GM19467 (cell line): ENCODE measurements around the gene CBLIF.
A peak's percentile ranks its signal among the peaks of the same experiment; 100 is the strongest.
"Not testable (repeated sequence)": the region's sequence is repeated elsewhere in the genome, so short reads cannot be mapped to it uniquely, and the experiment has no call there.

Experiments used
- ATAC-seq: cut with Tn5 transposase; IDR thresholded peaks from one replicate; pipeline ENCODE4 v1.9.1; 2021; ENCODE audit warnings: mild to moderate bottlenecking, moderate library complexity; ENCODE audit not compliant: unreplicated experiment

The CBLIF gene

DNA sequence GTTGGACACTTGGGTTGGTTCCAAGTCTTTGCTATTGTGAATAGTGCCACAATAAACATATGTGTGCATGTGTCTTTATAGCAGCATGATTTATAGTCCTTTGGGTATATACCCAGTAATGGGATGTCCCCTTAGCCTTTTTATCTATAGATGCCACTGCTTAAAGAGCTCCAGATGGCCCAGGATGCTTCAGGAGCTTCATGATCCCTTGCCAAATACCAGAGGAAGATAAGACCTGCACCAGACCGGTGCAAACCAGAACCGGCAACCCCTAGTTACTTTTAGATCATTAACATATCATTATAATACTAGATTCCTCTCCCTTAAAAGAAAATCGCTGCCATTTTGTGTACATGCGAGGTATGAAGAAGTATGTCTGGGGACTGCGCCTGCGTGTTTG lies 3.1 kb upstream of the CBLIF start:
- ATAC-seq, result not testable (repeated sequence)

GRCh38 chr11:59847626-59848025 lies 2.3 kb upstream of the CBLIF start:
- ATAC-seq, result no peak

DNA sequence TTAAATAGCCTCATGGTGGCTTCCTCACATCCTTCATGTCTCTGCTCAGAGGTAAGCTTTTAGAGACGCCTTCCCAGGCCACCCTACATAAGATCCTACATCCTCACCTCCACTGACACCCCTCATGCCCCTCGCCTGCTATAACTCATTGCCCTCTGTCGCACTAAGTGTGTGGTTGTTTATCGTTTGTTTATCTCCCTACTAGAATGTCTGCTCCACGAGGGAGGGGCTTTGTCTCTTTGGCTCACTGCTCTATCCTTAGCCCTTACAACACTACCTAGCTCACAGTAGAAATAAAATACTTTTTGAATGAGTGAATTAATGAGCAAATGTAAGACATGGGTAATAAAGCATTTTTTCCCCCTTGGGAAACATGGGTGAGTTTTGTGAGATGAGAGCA lies 1.3 kb upstream of the CBLIF start:
- ATAC-seq, result no peak

DNA sequence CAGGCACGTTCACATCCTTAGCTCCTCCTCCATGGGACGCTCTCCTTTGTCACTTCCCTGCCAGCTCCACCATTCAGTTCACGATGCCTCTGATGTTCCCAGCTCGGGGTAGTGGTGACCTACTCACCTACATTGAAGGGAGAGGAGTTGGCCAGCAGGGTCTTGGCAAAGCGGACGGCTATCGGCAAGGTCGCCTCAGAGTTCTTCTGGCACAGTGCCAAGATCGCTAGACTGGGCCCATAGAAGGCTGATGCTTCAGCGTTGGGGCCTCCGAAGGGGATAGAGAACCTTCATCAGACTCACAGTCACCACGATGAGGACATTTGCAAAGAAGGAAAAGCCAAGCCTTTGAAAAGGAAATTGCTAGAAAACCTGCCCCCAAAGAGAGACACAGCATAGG lies 3.0 kb downstream of the CBLIF start:
- ATAC-seq, result no peak

GRCh38 chr11:59841514-59841913 lies 3.8 kb downstream of the CBLIF start:
- peak; percentile 73 for ATAC-seq

- ATAC-seq, result no peak
Observed at GRCh38 chr11:59839615-59840014, 5.7 kb downstream of the CBLIF start.

DNA sequence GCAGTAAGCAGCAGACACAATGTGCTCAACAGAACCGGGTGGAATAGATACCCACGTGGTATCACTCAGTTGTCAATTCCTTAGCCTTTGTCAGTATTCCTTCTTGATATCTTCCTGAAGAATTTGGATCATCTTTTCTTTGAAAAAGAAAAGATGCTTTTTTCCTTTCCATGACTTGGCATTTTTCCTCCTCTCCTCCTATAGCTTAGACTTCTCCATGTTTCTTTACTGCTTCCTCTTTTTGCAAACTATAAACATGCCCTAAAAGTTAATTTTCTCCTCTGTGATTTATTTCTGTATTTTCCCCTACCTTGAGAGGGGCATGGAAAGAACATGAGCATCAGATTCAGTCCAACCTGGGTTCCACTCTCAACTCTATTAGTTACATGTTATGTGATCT lies 11.7 kb downstream of the CBLIF start:
- ATAC-seq, result no peak

DNA sequence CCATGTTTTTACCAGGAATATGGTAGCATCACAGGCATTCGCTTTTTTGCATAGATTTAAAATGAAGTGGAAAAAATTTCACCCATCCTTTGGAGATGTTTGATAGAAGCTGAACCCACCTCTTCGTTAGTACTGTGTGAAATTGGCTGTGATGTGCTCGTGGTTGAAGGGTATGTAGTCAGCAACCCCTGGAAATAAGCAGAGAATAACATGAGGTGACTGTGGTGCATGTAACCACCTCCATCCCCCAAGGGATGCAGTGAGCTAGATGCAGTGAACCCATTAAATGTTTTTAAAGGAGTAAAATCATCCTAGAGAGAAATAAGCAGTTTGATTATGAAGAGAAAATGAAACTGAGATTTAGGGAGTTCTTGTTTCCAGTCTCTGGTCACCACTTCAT lies 15.9 kb downstream of the CBLIF start:
- no peak for ATAC-seq

DNA sequence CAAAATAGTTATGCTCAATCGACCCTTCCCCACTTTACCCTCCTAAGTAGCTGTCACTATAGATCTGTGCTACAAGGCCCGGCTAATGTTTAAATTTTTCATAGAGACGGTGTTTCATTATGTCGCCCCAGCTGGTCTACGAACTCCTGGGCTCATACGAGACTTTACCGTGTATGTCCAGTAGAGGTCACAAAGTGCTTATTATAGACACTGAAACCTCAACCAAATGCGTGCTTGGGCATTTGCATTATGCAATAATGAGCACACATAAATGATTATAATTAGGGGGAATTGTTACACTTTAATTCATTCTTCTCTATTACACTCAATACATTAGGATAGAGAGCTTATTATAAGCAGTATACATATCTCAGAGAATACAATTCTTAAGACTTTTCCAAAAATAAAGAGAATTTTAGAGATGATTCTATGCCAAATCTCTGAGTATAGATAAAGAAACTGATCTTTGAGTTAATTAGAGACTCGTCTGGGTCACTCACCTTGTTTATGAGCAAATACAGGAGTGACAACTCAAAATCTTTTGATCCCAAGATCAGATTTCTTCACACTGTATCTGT lies 22.2 kb downstream of the CBLIF start:
- ATAC-seq, result peak; percentile 87

DNA sequence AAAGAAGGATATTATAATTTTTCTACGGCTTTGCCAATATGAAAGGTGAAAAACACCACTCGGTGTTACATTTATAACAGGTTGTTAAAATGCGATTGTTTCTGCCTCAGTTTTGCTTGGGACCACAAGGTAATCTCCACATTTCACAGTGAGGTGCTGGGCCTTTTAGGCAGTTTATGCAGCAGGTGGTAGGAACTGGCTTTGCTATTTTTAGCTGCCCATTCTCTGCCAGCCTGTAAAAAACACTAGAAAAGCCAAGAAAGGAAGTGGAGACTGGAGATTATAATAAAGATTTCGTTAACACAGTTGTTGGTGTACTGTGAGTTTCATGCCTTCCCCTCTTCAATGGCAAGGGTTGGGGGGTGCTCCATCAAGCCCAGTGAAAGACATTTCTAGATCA lies 26.7 kb downstream of the CBLIF start:
- ATAC-seq, result no peak

DNA sequence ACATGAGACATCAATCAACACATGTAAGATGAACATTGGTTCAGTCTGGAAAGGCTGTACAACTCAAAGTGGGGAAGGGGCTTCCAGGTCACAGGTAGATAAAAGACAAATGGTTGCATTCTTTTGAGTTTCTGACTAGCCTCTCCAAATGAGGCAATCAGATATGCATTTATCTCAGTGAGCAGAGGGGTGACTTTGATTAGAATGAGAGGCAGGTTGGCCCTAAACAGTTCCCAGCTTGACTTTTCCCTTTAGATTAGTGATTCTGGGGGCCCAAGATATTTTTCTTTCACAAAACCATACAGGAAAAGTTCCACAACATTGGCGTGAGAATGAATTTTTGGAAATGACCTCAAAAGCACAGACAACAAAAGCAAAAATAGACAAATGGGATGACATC lies 28.9 kb downstream of the CBLIF start:
- not testable (repeated sequence) for ATAC-seq

- ATAC-seq, result no peak
Observed at GRCh38 chr11:59815754-59816153, 29.5 kb downstream of the CBLIF start.

DNA sequence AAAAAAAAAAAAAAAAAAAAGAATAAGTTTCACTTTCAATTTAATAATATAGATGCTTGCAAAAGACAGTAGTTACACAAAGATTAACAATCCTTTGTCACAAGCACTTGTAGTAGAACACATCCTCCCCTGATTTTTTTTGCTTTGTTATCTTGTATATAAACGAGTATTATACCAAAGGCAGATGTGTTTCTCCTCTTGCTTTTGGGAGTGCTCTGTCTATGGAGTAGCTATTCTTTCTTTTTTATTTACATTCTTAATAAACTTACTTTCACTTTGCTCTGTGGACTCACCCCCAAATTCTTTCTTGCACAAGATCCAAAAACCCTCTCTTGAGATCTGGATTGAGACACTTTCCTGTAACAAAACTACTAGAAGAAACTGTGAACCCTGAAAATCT lies 31.3 kb downstream of the CBLIF start:
- no peak for ATAC-seq

- ATAC-seq, result no peak
Observed at GRCh38 chr11:59813364-59813763, 31.9 kb downstream of the CBLIF start.

DNA sequence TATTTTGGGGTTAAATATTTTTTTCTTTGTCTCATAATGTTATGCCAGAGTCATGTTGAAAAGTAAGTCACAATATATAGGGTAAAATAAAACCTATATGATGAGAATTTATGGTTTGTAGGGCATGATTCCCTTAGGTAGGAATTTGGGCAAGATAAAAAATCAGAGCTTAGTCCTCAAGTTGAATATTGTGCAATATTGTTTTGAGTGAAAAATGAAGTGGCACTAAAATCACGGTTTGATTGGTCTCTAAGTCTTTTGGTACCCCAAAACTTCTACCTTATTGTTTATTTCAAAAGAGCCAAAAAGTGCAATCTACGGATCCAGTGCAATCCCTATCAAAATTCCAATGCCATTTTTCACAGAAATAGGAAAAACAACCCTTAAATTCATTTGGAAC lies 33.1 kb downstream of the CBLIF start:
- ATAC-seq, result no peak

- ATAC-seq, result no peak
Observed at GRCh38 chr11:59810911-59811259, 34.4 kb downstream of the CBLIF start.

- peak; percentile 98 for ATAC-seq
Observed at GRCh38 chr11:59810189-59810910, 34.9 kb downstream of the CBLIF start, which contains the start of gene MRPL16. Gene MRPL16 (minus strand): TSS chr11:59810778. CDS start chr11:59810658, 120 bp downstream.

DNA sequence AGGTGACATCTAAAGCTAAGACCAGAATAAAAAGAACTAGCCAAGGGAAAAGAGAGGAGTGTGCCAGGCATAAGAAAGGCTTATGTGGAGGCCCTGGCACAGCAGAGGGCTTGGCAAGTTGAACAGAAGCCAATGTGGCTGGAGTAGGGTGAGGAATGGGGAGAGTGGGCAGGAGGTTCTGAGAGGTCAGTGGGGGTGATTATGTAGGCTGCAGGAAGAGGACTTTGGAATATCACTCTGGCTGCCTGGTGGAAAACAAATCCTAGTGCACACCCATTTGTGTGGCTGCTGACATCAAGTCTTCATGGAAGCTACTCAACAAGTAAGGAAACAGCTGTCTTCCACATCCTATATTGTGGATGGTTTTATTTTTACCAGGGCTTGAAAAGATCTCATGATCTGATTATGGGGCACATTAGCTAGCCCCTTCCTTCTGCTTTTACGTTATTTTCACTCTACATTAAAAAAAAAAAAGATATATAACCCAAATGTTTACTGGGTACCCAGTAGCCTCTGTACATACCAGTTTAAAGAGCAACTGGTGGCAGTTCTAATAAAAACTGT lies 38.2 kb downstream of the CBLIF start:
- no peak for ATAC-seq

- no peak for ATAC-seq
Observed at GRCh38 chr11:59804061-59804460, 41.2 kb downstream of the CBLIF start.

- no peak for ATAC-seq
Observed at GRCh38 chr11:59802639-59803176, 42.6 kb downstream of the CBLIF start.

DNA sequence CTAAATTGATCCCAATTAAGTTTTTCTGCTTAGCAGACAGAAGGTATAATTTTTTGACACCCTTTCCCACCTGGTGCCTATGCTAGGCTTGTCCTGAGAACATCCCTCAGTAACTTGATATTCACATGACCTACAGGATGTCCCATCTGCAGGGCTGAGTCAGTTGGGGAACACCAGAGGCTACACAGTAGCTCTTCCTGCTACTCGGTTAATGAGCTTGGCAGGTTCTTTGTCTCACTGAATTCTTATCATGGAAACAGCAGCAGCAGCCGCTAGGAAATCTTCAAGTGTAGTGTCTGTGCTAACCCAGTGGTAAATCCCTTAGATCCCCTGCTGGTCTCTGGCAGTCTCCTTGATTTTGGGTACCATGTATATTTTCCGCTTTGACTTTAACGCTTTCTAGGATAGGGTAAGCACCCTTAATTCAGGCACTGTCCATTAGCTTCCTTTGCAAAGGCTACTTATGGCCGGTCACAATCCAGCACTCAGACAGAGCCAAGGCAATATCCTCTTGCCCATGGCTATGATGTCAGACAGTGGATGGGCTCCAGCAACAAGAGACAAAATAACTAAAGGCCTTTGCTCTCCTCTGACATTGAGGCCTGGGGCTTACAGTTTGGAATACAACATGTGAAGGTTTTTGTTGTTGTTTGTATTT lies 43.2 kb downstream of the CBLIF start:
- no peak for ATAC-seq
